NCI-H2081 (cell line): ENCODE results near the gene TOR4A.

Source experiments
- DNase-seq, 2 experiments: peaks; one replicate each; lab custom pipeline; 2025; lab: John Stamatoyannopoulos, UW

The TOR4A gene

DNA sequence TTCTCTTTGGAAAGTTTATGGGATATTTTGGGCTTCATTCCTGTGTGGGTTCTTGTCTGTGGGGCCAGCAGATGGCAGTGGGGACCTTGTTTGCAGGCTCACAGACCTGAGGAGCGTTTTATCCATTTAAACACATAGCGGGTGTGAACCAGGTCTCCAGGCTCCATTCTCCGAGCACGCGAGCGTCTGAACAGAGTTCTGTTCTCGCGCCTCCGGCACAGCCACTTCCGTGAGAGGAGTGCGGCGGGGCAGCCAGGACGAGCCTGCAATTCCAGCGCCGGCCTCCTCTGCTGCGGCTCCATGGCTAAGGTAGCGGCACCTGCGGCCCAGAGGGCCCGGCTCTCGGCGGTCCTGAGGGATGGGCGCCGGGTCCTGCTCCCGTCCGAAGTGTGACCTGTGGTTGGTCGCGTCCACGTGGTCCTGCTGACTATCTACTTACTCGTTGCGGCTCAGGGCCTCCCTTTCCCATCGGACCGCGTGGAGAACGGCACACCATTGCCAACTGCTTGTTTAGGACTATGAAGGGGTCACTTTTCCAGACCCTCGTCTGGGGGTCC lies 17.2 kb downstream of the TOR4A start:
- DNase-seq, result no peak

DNA sequence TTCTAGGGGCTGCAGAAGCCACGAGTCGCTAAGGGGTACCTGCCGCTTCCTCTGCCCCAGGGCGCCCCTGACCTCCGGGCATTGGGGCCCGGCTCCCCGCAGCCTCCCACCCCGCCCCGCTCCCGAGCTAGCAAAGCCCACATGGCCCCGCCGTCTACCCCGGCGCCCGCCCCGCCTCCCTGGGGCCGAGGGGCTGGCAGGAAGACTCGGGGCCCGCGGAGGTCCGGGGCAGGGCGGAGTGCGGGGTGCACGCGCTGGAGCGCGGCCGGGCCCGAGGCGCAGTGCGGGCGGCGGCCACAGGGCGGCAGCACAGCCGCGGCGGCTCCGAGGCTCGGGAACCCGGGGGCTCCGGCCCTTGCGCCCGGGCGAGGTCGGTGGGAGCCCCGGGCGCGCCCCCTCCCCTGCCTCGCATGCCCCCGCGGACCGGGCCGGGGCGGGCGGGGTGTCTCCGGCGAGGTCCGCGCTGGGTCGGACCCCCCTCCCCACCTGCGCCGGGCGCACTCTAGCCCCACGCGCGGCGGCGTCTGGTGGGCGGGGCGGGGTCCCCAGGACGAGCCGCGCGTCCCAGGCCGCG lies 17.8 kb downstream of the TOR4A start:
- peak; percentile 12 to 34 for DNase-seq

DNA sequence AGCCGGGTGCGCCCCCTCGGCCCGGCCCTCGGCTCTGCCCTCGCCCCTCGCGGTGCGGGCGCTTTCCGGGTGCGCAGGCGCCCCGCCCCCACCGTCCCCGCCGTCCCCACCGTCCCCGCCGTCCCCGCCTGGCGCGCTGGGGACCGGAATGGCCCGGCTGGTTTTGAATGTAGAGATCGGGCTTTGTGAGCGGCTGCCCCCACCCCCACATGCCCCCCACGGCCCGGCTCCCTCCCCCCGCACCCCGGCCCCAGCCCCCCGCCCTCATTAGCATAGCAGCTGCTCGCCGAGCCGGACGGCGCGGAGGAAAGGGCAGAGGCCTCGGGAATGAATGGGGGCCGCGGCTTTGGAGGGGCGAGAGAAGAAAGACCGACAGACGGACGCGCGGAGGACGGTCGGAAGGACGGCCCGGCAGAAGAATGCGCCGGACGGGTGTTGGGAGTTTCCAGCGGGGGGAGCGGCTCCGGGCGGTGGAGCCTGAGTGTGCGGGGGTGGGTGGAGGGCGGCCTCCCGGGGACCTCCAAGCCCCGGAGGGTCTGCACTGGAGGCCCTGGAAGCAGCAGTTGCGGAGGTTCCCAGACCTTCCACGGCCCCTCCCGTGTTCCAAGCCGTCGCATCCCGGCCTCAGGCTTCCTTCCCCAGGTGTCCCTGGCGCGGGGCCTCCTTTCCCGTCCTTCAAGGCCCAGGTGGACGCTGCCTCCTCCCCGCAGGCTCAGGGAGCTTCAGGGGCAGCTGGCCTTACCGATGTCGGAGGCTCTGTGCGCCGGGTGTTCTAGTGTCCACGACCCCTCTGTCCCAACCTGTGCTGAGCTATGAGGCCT lies 18.5 kb downstream of the TOR4A start:
- DNase-seq, result no peak

DNA sequence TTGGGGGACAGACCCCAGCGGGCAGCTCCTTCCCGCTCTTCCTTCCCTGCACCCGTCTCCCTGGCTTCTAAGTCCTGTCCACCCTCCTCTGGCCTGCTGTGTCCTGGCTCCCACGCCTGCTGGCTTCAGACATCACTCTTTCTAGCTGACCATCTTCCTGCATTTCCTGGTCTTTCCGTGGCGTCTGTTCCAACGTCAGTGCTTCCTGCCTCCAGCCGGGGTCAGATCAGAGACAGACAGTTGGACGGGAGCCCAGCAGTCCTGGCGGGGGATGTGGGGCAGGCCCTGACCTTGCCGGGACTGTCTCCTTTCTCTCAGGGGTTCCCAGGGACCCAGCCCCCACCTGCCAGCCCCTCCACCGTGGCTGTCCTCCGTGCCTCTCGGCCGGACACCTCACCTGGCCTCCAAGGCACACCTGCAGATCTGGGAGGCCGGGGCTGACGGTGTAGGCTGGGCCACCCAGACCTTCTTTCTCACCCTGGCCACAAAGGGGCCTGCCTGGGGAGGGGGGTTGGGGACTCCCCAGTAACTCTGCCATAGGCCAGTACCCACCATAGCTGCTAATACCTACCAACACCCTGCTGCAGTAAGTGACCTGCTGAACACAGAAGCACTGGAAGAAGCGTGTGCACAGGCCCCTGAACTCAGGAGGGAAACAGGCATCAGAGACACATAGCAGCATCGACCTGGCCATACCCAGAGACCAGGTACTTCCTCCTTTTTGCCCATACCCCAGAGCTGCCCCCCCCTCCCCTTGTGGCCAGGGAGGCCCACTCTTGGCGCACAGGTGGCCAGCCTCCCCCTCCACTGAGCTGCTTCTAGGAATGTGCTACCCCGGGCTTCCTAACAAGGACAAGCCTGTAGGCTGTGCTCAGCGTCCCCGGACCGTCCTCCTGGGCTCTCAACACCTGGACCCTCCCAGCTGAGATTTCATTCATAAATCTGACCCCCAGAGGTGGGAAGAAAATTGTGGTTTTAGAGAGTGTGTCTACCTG lies 19.4 kb downstream of the TOR4A start:
- DNase-seq, result peak in 1 of 2 experiments; percentile 19

DNA sequence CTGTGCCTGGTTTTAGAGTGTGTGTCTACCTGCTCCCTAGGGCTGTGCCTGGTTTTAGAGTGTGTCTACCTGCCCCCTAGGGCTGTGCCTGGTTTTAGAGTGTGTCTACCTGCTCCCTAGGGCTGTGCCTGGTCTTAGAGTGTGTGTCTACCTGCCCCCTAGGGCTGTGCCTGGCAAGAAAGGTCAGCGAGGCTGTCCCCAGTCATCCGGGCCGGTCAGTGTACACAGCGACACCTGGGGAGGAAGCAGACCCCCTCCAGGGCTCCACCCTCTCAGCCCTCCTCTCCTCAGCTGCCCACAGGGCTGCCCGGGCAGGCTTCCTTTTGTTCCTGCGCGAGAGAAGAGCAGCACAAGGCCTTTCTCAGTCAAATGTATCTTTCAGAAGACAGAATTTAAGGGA lies 20.4 kb downstream of the TOR4A start:
- no peak for DNase-seq

DNA sequence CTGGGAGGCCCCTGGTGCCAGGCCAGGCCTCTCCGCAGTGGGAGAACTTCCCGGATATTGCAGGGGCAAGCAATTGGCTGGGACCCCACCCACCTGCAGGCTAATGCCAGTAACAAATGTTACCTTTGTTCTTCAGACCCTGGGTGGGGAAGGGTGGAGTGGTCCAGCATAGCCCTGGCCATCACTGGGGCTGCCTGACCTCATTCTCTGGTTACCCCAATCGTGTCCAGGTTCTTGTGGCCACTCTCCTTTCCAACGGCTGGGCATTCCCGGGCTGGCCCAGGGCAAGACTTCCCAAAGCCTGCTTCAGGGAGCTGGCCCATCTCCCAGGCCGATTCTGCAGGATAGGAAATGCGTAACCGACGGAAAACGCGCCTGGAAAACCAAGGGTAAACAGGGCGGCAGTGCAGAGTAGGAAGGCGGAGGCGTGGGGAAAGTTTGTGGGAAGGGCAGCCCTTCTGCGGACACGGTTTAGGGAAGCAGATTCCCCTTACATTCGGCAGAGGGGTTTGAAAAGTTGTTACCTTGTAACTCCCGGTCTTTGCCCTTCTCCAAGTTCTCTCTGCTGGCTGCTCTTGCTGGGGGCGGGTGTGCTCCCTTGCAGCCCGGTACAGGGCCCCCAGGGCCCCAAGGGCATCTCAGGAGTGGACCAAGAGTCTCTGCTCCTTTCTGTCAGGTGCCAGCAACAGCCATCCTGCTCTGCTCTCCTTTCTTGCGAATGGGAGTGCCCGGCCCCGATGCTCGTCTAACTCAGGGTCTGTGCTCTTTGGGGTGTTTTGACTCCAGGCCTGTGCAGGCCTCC lies 21.1 kb downstream of the TOR4A start:
- no peak for DNase-seq

DNA sequence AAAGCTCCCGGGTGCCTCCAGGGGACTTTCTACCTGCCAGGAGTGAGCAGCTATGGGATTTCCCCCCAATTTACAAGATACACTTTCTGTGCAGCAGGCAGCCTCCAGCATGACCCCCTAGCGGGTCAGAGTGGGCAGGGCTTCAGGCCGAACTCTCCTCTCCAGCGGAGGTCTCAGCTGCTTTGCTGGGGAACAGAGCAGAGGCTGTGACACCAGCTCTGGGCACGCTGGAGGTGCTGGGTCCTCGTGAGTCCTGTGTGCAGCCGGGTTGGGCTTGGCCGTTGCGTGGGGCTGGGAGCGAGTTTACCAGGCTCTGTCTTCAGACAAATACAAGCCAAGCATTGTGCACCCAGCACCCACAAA lies 21.7 kb downstream of the TOR4A start:
- no peak for DNase-seq

DNA sequence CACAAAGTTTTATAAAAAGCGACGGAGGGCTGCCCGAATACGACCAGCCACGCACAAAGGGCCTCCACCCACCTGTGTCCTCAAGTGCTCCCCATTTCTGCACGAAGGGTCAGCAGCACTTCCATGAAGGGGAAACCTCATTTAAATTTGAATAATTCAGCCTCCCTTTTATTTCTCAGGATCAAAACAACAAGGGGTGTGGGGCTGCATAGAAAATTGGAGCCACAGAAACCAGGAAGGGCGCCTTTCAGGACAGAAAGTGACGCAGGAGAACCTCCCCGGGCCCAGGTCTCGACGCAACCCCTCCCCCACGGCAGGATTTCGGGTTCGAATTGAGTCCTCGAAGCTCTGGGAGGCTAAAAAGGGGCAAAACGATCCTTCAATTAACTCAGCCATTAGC lies 22.4 kb downstream of the TOR4A start:
- DNase-seq, result no peak

DNA sequence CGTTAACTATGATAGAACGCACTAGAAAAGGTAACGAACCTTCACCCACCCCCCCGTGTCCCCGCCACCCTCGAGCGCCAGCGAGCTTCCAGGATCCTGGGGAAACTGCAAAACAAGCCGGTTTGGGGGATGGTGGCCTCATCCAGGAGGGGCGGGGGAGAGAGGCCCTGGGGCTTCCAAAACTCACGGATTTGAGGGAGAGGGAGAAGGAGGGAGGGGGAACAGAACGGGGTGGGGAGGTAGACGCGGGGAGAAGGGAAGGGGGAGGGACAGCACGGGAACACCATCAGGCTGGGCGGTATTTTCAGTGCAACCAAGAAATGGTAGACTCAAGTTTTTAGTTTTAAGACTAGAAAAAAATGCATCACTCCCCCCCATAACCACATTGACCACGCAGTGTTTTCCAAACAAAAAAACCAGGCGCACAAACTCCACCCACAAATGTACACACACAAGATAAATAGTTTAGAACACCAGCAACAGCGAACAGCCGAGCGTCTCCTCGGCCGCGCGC lies 23.1 kb downstream of the TOR4A start:
- DNase-seq, result peak in 1 of 2 experiments; percentile 33

DNA sequence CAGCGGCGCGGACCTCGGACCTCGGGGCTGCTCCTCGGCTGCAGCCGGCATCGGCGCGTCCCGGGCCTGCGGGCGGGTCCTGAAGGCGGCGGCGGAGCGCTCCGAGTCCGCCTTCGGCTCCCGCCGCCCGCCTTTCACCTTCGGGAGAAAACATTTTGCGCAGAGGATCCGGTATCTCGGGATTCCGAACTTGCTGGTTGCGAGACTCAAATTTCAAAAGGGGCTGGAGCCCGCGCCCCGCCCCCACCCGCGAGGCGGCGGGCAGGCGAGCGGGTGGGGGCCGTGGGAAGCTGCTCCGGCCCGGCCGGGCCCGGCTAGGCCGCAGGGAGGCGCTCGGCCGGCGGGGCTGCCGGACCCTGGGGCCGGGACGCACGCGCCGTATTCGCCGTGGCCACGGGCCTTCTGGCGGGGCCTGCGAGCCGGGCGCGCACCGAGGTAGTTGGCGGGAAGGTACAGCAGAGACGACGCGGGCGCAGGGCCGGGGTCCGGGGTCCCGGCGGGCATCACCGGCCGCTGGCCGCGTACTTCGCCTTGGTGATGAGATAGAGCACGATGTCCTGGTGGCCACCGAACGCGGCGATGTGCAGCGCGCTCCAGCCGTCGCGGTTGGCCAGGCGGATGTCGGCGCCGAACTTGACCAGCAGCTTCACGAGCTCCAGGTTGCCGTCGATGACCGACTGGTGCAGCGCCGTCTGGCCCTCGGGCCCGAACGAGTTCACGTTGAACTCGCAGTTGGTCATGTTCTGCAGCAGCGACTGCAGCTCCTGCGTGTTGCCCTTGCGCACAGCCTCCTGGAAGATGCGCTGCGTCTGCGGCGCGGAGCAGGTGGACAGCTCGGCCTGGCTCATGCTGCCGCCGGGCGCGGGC lies 23.8 kb downstream of the TOR4A start:
- DNase-seq, result peak; percentile 32 to 56

DNA sequence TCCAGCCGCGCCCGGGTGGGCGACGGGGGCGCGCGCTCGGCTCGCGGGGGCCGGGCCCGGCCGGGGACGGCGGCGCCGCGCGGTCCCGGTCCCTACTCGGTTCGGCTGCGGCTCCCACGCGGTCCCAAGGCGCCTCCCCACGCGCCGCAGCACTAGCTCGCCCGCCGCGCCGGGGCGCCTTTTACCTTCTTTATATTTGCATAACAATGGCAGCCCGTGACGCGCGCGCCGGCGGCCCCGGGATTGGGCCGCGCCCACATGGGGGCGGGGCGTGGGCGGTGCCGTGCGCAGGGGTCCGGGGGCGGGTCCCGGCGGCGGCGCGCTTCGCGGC lies 24.6 kb downstream of the TOR4A start, which contains the start of gene NRARP:
TSS of gene NRARP (minus strand) at position 154 of the 331 bp plus-strand sequence. CDS start 343 bp downstream, outside the sequence.
- DNase-seq, result peak; percentile 84 to 90

DNA sequence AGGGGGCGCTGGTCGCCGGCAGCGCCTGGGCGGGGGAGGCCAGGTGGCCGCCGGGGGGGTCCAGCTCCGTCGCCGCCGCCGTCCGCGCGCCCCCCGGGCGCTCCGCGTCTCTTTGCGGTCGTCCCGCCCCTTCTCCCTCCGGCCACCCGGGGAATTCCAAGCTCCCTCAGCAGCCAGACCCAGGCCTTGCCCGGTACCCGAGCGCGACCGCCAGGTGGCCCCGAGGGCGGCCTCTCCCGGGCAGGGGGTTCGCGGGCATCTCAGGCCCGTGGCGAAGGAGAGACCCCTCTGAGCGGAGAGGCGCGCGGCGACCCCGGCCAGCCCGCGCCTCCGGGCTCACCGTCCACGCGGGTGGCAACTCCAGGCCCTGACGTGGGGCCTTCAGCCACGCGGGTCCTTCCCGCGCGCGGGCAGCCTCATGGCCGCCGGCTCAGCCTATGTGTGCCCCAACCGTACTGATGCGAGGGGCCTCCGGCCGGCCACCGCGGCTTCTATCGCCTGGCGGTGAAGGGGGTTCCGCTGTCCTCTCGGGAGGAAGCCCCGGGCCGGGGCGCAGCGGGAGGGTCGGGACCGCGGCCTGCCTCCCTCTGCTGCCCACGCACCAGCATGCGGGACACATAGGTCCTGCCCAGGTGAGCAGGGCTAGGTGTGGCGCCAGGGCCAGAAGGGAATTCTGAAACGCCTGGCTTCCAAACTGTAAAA lies 25.1 kb downstream of the TOR4A start:
- DNase-seq, result no peak

DNA sequence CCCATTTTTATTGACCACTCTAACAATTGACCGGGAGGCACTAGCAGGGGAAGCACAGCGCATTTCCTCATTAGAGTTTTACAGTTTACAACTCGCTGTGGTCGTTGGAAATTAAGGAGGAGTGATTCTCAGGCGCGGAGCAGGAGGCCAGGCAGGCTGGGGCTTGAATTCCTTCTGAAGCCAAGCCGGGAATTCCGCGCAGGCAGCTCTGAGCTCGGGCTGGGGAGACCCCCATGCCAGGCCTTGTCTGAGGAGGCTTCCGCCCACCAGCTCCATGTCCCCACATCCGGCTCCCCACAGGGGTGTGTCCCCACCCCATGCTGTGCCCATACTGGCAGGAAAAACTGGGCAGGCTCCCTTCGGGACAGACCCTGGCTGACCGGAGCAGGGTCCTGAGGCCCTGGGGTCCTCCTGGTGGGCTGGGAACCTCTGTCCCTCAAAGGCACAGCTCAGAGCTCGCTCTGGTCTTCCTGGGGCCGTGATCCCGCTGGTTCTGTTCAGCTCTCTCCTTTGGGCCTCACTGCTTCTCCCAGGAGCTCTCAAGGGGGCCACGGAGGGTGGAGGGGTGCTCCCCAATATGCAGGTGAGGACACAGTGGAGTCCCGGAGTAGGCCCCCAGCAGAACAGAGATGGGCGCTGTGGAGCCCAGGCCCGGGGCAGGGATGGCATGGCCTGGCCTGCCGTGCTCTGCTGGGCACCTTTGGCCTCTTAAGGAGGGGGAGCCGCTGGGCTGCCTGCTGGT lies 25.8 kb downstream of the TOR4A start:
- no peak for DNase-seq

DNA sequence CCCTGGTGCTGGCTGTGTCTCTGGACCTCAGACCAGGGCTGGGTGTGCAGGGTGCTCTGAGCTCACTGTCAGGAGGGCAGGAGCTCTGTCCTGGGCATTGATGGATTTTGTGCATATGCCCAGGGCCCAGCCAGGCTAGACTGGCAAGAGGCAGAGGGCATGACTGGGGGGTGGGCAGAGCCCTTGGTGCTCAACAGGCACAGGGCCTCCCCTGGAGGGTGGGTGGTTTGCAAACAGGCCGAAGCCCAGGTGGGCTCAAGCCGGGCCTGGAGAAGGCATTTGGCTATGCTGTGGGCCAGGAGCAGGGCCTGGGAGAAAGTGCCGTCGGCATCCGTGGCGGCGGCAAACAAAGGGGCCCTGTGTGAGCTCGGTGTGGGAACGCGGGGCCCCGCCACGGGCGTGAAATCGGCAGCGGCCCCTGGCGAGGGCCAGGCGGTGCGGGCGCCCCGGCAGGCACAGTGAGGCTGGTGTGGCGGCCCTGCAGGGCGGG lies 26.4 kb downstream of the TOR4A start:
- no peak for DNase-seq

DNA sequence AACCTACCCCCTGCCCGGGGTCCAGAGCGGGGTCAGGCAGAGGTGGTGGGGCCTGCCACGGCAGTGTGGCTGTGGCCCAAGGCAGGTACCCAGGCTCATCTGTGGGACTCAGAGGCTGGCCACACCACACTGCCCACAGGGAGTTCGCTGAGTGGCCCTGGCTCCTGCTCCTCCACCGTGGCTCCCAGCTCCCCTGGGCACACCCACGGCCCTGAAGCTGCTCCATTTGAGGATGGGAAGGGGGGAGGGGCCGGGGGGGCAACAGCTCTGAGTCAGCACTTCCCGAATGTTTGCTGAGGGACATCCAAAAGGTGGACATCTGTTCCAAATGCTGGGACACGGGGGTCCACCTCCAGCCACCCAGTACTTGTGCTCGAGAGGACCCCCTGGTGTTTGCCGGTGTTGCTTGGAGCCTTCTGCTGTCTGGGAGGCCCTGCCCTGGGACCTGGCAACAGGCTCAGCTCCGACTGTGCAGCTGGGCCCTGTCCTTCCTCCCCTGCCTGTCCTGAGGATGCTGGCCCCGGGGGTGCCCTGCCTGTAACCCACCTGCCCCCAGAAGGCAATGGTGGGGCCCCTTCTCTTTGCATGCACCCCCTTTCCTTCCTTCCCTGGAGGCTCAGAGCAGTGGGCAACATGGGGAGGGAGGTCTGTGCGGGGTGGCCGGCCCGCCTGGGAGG lies 27.0 kb downstream of the TOR4A start:
- no peak for DNase-seq

DNA sequence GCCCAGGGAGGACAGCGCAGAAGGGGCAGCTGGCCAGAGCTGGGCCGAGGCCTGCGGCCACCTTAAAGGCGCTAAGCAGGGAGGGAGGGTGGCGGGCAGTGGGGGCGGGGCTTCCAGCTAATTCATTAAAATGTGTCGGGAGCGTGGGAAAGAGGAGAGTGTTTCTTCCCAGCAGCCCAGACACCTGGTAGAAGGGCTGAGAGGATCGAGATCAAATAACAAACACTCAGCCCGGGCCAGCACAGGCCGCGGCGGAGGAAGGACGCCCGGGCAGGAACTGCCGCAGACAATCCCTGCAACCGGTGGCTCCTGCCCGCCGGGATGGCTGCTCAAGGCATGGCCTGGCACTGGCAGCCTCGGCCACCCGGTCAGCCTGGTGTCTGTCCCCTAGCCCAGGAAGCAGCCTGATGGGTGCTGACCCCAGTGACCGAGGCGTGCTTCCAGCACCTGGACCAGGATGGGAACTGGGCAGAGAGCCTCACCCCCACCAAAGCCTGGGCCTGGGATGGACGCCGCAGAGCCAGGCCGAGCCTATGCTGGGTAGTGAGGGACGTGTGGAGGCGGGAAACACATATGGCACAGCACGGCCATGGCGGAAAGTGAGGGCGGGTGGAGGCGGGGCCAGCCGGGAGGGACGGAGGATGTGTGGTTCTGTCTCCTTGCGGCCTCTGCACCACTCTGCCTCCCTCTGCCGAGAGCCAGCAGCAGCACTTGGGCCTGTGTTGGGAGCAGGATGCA lies 27.7 kb downstream of the TOR4A start:
- no peak for DNase-seq

DNA sequence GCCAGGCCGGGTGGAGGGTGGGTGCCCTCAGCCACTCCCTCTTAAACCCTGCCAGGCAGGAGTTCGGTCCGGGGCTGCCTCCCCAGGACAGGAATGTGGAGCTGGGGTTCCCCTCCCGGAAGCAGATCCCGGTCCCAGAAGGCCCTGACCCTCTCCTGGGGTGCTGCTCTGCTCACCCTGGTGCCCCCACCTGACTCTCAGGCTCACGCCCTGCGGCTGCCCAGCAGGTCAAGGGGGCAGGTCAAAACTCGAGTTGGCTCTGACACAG lies 28.2 kb downstream of the TOR4A start:
- DNase-seq, result no peak
